ENCODE results near the gene EGLN3.

- no peak for TF ChIP-seq CTCF (IDR thresholded peaks at IDR 0.05; ENCODE audit: extremely low read depth in 1 of 2, insufficient read depth in 1 of 2, low read depth in 1 of 2, low read length in 2 of 2)
- TF ChIP-seq EZH2 (IDR thresholded peaks at IDR 0.05; ENCODE audit: borderline replicate concordance, low read depth, low read length, severe bottlenecking): no peak
- no peak for TF ChIP-seq JUN (IDR thresholded peaks at IDR 0.05; ENCODE audit: borderline replicate concordance, insufficient read depth, insufficient read length, low read depth)
- no peak for TF ChIP-seq POLR2A (IDR thresholded peaks at IDR 0.05; ENCODE audit: low read depth, low read length)
Observed at GRCh38 chr14:33901426-33902155, 49.3 kb downstream of the EGLN3 start.

Data from endothelial cell of umbilical vein (primary cell).